Neural cell (in vitro differentiated cells): ENCODE measurements around the gene TMEM121B. TPM values are rescaled to one million over a fixed set of nuclear protein-coding genes. Genes with fewer than 3 reads are reported as not detected.

Experiments used
- H2AFZ ChIP-seq: fragments of 200-600, 300-800 bp; sonication (generic), shearing (Covaris generic); 2 replicates; pipeline ENCODE4 v1.6.0; 2014; ENCODE audit warnings: low read depth, mild to moderate bottlenecking, antibody characterized with exemption, low read length, moderate library complexity
- H3F3A ChIP-seq: fragments of 200-600 bp; shearing (Covaris generic); 2 replicates; pipeline ENCODE4 v1.6.1; 2016; ENCODE audit warnings: mild to moderate bottlenecking, moderate library complexity, mixed read lengths, antibody characterized with exemption, low read length; ENCODE audit not compliant: insufficient read depth, poor library complexity, severe bottlenecking
- H3K27ac ChIP-seq: fragments of 200-600, 300-800 bp; sonication (generic), shearing (Covaris generic); 2 replicates; pipeline ENCODE4 v1.5.1; 2014; ENCODE audit warnings: mild to moderate bottlenecking, low read length, moderate library complexity
- H3K27me3 ChIP-seq: fragments of 300-800, 200-600 bp; sonication (generic), shearing (Covaris generic); 2 replicates; pipeline ENCODE4 v1.6.0; 2014; ENCODE audit warnings: mild to moderate bottlenecking, low read depth, low read length, moderate library complexity; ENCODE audit not compliant: insufficient read depth
- H3K36me3 ChIP-seq: fragments of 300-800, 200-600 bp; sonication (generic), shearing (Covaris generic); 2 replicates; pipeline ENCODE4 v1.5.1; 2014; ENCODE audit warnings: mild to moderate bottlenecking, antibody characterized with exemption, low read length, moderate library complexity; ENCODE audit not compliant: insufficient read depth
- H3K4me2 ChIP-seq: fragments of 300-800, 200-600 bp; sonication (generic), shearing (Covaris generic); 2 replicates; pipeline ENCODE4 v1.6.0; 2014; ENCODE audit warnings: mild to moderate bottlenecking, low read length
- H3K4me3 ChIP-seq: fragments of 300-800, 200-600 bp; sonication (generic), shearing (Covaris generic); 2 replicates; pipeline ENCODE4 v1.5.1; 2014; ENCODE audit warnings: mild to moderate bottlenecking, low read length, moderate library complexity
- H3K79me2 ChIP-seq: fragments of 200-600 bp; shearing (Covaris generic); replicated peaks from 2 replicates; pipeline ENCODE4 v1.6.0; 2014; ENCODE audit warnings: mild to moderate bottlenecking, low read length, moderate library complexity; ENCODE audit not compliant: insufficient read depth
- H3K9ac ChIP-seq: fragments of 300-800, 200-600 bp; sonication (generic), shearing (Covaris generic); 2 replicates; pipeline ENCODE4 v1.6.1; 2016; ENCODE audit warnings: mild to moderate bottlenecking, low read length, mixed read lengths
- H3K9me2 ChIP-seq: fragments of 200-600 bp; shearing (Covaris generic); 2 replicates; pipeline ENCODE4 v1.6.1; 2016; ENCODE audit warnings: mild to moderate bottlenecking, low read length, mixed read lengths; ENCODE audit not compliant: insufficient read depth
- H3K9me3 ChIP-seq: fragments of 200-600, 300-800 bp; sonication (generic), shearing (Covaris generic); 2 replicates; pipeline ENCODE4 v1.6.1; 2016; ENCODE audit warnings: mild to moderate bottlenecking, mixed run types, low read length, moderate library complexity, mixed read lengths
- H4K20me1 ChIP-seq: fragments of 200-600 bp; shearing (Covaris generic); 2 replicates; pipeline ENCODE4 v1.6.1; 2016; ENCODE audit warnings: mild to moderate bottlenecking, mixed run types; ENCODE audit not compliant: insufficient read depth
- CTCF ChIP-seq: fragments of 450-650 bp; IDR thresholded peaks from 2 replicates; pipeline ENCODE4 v1.5.1; 2014; ENCODE audit warnings: antibody characterized with exemption, mild to moderate bottlenecking, moderate library complexity; ENCODE audit not compliant: poor library complexity, severe bottlenecking
- EP300 ChIP-seq: fragments of 450-650 bp; conservative IDR thresholded peaks from 2 replicates; pipeline ENCODE4 v1.6.1; 2014; ENCODE audit warnings: antibody characterized with exemption, mild to moderate bottlenecking, moderate library complexity; ENCODE audit not compliant: poor library complexity, severe bottlenecking
- EZH2 ChIP-seq: fragments of 200-600, 300-800 bp; shearing (Covaris generic), sonication (generic); IDR thresholded peaks from 2 replicates; pipeline ENCODE4 v1.6.1; 2014; ENCODE audit warnings: antibody characterized with exemption, low read length, borderline replicate concordance, mild to moderate bottlenecking; ENCODE audit not compliant: insufficient read depth, poor library complexity, severe bottlenecking
- MXI1 ChIP-seq: fragments of 450-650 bp; conservative IDR thresholded peaks from 2 replicates; pipeline ENCODE4 v1.6.1; 2014; ENCODE audit warnings: antibody characterized with exemption, mild to moderate bottlenecking; ENCODE audit not compliant: poor library complexity, severe bottlenecking
- POLR2AphosphoS5 ChIP-seq: IDR thresholded peaks from 2 replicates; pipeline ENCODE4 v1.6.1; 2012
- RAD21 ChIP-seq: fragments of 450-650 bp; conservative IDR thresholded peaks from 2 replicates; pipeline ENCODE4 v1.6.1; 2014; ENCODE audit warnings: antibody characterized with exemption, mild to moderate bottlenecking, moderate library complexity
- REST ChIP-seq: IDR thresholded peaks from 2 replicates; pipeline ENCODE4 v1.6.1; 2012; ENCODE audit warnings: borderline replicate concordance
- SMC3 ChIP-seq: fragments of 450-650 bp; conservative IDR thresholded peaks from 2 replicates; pipeline ENCODE4 v1.6.1; 2014; ENCODE audit warnings: antibody characterized with exemption, mild to moderate bottlenecking, moderate library complexity; ENCODE audit not compliant: poor library complexity
- TAF1 ChIP-seq: IDR thresholded peaks from 2 replicates; pipeline ENCODE4 v1.6.1; 2012; ENCODE audit warnings: low read depth
- polyA plus RNA-seq: library from polyadenylated mRNA; depleted of rRNA; stranded (reverse); fragments of >200 nt; gene quantifications from 2 replicates; pipeline ENCODE4 v1.2.3, GENCODE V29; 2014

Gene TMEM121B
- polyA plus RNA-seq, 1 donor from 2014 or later: 15.8 TPM

GRCh38 chr22:17090550-17090949, 30.6 kb downstream of the TMEM121B start:
- Histone ChIP-seq H3K27me3 (peaks cover 24% of the 10 kb centered on the region), H3K79me2 (no peaks in the 10 kb centered on the region), H3K9me3 (no peaks in the 10 kb centered on the region), H3K9ac (no peak overlapping the region), H3K36me3 (no peaks in the 10 kb centered on the region), H3K27ac (no peak overlapping the region), H3F3A (no peaks in the 10 kb centered on the region), H3K4me3 (no peak overlapping the region), H4K20me1 (no peaks in the 10 kb centered on the region), H2AFZ (no peak overlapping the region), H3K9me2 (no peaks in the 10 kb centered on the region), H3K4me2 (no peak overlapping the region)
- TF ChIP-seq CTCF (no peak), POLR2AphosphoS5 (no peak), TAF1 (no peak), EZH2 (no peak), EP300 (no peak), REST (no peak)

- H3K9ac ChIP-seq: no peak overlapping the region
- no peaks in the 10 kb centered on the region for H4K20me1 ChIP-seq
- no peaks in the 10 kb centered on the region for H3K9me3 ChIP-seq
Observed at GRCh38 chr22:17087498-17088131, 33.5 kb downstream of the TMEM121B start.

More at GRCh38 chr22:17087498-17088131, 33.5 kb downstream of the TMEM121B start:
- Histone ChIP-seq H3K9me2 (no peaks in the 10 kb centered on the region), H3K36me3 (no peaks in the 10 kb centered on the region), H3K4me2 (no peak overlapping the region), H3F3A (no peaks in the 10 kb centered on the region), H2AFZ (no peak overlapping the region), H3K27ac (no peak overlapping the region), H3K79me2 (no peaks in the 10 kb centered on the region), H3K27me3 (peaks cover 46% of the 10 kb centered on the region), H3K4me3 (no peak overlapping the region)
- TF ChIP-seq TAF1 (no peak), REST (no peak), SMC3 (no peak), CTCF (no peak), MXI1 (no peak), POLR2AphosphoS5 (no peak), RAD21 (no peak), EZH2 (no peak), EP300 (no peak)
